K562 (cell line): ENCODE results near the gene LLPH. TPM values are rescaled to one million over a fixed set of nuclear protein-coding genes. Genes with fewer than 3 reads are reported as not detected.

Source experiments
- ATAC-seq: fragments of 200-7000 bp; cut with Tn5 transposase; 3 replicates; pipeline ENCODE4 v1.9.1; 2020; ENCODE audit warnings: moderate library complexity
- BruUV-seq: library from RNA; stranded (reverse); fragments of 400-500 nt; replicated peaks from 2 replicates; lab custom pipeline; 2021; lab: Mats Ljungman, UMichigan
- CTCF ChIA-PET: fragments of 300-600 bp; formaldehyde crosslinking; extraction: SDS; loops from one replicate; lab custom pipeline; 2021; ENCODE audit warnings: low intra/inter-chr PET ratio; lab: Yijun Ruan, JAX
- POLR2A ChIA-PET: fragments of 300-600, 350-650 bp; sonication (Branson Sonifier 250); formaldehyde crosslinking; extraction: SDS; loops from one replicate; lab custom pipeline; 2021; ENCODE audit warnings: antibody characterized with exemption, inconsistent platforms; lab: Yijun Ruan, JAX
- DNase-seq, 4 experiments: peaks; one replicate each; pipeline versions ENCODE4 v3.0.0 to v3.0.0-alpha.2; 2011 to 2018; ENCODE audit warnings: low spot score in 3 of 4, mixed read lengths in 3 of 4; ENCODE audit errors: extremely low read depth in 1 of 4
- FAIRE-seq: peaks from 2 replicates; lab custom pipeline; 2011; peaks lifted over from hg19 to GRCh38; lab: Jason Lieb, UNC
- H2AFZ ChIP-seq: 2 replicates; pipeline ENCODE4 v1.6.0; 2011; ENCODE audit warnings: low read depth, low read length, control low read depth, inconsistent platforms
- H3K27ac ChIP-seq: fragments of 200-600 bp; 3 replicates; pipeline ENCODE4 v1.8.0; 2011; ENCODE audit warnings: low read depth, mild to moderate bottlenecking, control low read depth, inconsistent platforms, low read length, moderate library complexity, mixed read lengths; ENCODE audit errors: extremely low read depth
- H3K27me3 ChIP-seq, 2 experiments: fragments of 300-600 bp in 1 of 2; 2 replicates in 1 of 2; 3 replicates in 1 of 2; pipeline versions ENCODE4 v1.6.0 to v1.8.0; 2011; ENCODE audit warnings: inconsistent platforms in 2 of 2, low read length in 2 of 2, mild to moderate bottlenecking in 1 of 2, mixed read lengths in 1 of 2, moderate library complexity in 1 of 2; ENCODE audit not compliant: control insufficient read depth in 2 of 2, insufficient read depth in 2 of 2
- H3K36me3 ChIP-seq: fragments of 300-600 bp; 3 replicates; pipeline ENCODE4 v1.8.0; 2011; ENCODE audit warnings: mild to moderate bottlenecking, low read length, inconsistent platforms; ENCODE audit not compliant: control insufficient read depth, insufficient read depth
- H3K4me1 ChIP-seq, 2 experiments: fragments of 200-600 bp in 1 of 2; replicated peaks in 1 of 2; 2 replicates in 1 of 2; 3 replicates in 1 of 2; pipeline versions ENCODE4 v1.5.1 to v1.8.0; 2011; ENCODE audit warnings: inconsistent platforms in 2 of 2, low read length in 2 of 2, mild to moderate bottlenecking in 1 of 2, mixed read lengths in 1 of 2, moderate library complexity in 1 of 2; ENCODE audit not compliant: control insufficient read depth in 2 of 2, insufficient read depth in 2 of 2
- H3K4me2 ChIP-seq: 2 replicates; pipeline ENCODE4 v1.6.1; 2011; ENCODE audit warnings: low read length, control low read depth, inconsistent platforms, mixed read lengths; ENCODE audit not compliant: insufficient read depth
- H3K4me3 ChIP-seq: fragments of 200-600 bp; sonication (generic), shearing (Covaris generic); 2 replicates; pipeline ENCODE4 v1.5.1; 2016; ENCODE audit warnings: control low read depth, inconsistent platforms
- H3K79me2 ChIP-seq: fragments of 200-600 bp; 3 replicates; pipeline ENCODE4 v1.8.0; 2011; ENCODE audit warnings: low read length, inconsistent platforms; ENCODE audit not compliant: control insufficient read depth, insufficient read depth
- H3K9ac ChIP-seq, 2 experiments: 2 replicates each; pipeline versions ENCODE4 v1.6.0 to v1.6.1; 2011; ENCODE audit warnings: low read depth in 2 of 2, low read length in 2 of 2, control low read depth in 1 of 2, inconsistent platforms in 1 of 2, mild to moderate bottlenecking in 1 of 2, mixed read lengths in 1 of 2; ENCODE audit not compliant: insufficient read depth in 1 of 2
- H3K9me1 ChIP-seq: one replicate; pipeline ENCODE4 v1.6.0; 2011; ENCODE audit warnings: inconsistent platforms, mild to moderate bottlenecking, low read length, moderate library complexity; ENCODE audit not compliant: control insufficient read depth, insufficient read depth
- H3K9me3 ChIP-seq: replicated peaks from 2 replicates; pipeline ENCODE4 v1.5.1; 2011; ENCODE audit warnings: low read depth, low read length, inconsistent platforms; ENCODE audit not compliant: control insufficient read depth, insufficient read depth
- H4K20me1 ChIP-seq: replicated peaks from 2 replicates; pipeline ENCODE4 v1.6.1; 2011; ENCODE audit warnings: low read length, inconsistent platforms, mixed read lengths; ENCODE audit not compliant: control insufficient read depth, insufficient read depth
- KAT7 ChIP-seq: sonication (generic); formaldehyde crosslinking; IDR thresholded peaks from 2 replicates; pipeline ENCODE4 v1.8.0; 2022; ENCODE audit warnings: missing genetic modification reagents, mild to moderate bottlenecking, borderline replicate concordance
- MYC ChIP-seq, 2 experiments: fragments of 250-450 bp in 1 of 2; sonication (Bioruptor Pico) in 1 of 2; IDR thresholded peaks; 2 replicates each; pipeline versions ENCODE4 v1.5.1 to v1.6.1; 2012 to 2021; ENCODE audit warnings: low read depth in 2 of 2, borderline replicate concordance in 1 of 2, improper control_type of control experiment in 1 of 2, low read length in 1 of 2, mild to moderate bottlenecking in 1 of 2, moderate library complexity in 1 of 2
- RAD51 ChIP-seq: fragments of 450-650 bp; IDR thresholded peaks from 2 replicates; pipeline ENCODE4 v1.7.1; 2016; ENCODE audit warnings: low read depth, mild to moderate bottlenecking, borderline replicate concordance
- SPI1 ChIP-seq: IDR thresholded peaks from 2 replicates; pipeline ENCODE4 v1.6.1; 2011; ENCODE audit warnings: low read depth, low read length, control low read depth, borderline replicate concordance
- ZNF449 ChIP-seq: fragments of 250-450 bp; sonication (Bioruptor Pico); IDR thresholded peaks from 2 replicates; pipeline ENCODE4 v1.8.0; 2022; ENCODE audit warnings: moderate library complexity, mild to moderate bottlenecking, inconsistent platforms
- WGBS: fragments of 100-300 bp; shearing (Covaris generic); methylation state at CpG from one replicate; pipeline ENCODE4 v1.1.6; 2016; ENCODE audit warnings: low coverage, mixed read lengths; ENCODE audit not compliant: insufficient coverage; ENCODE audit errors: missing lambda C conversion rate; 5-methylcytosine and 5-hydroxymethylcytosine counted together
- in situ Hi-C: fragments of 300-500 bp; cut with MboI; formaldehyde crosslinking; loops from 4 replicates; pipeline ENCODE4 v1.15.0; 2018; ENCODE audit warnings: inconsistent platforms, mixed read lengths
- intact Hi-C: fragments of 100-400 bp; cut with micrococcal nuclease; formaldehyde crosslinking; loops from 2 replicates; pipeline ENCODE4 v1.14.2; 2022
- polyA plus RNA-seq, 8 experiments: library from polyadenylated mRNA; depleted of rRNA in 4 of 8; stranded (reverse) in 5 of 8; unstranded in 3 of 8; fragments of >200 nt; fragmentation: Nextera tagmentation in 2 of 8; fragmentation: Illumina TruSeq in 1 of 8; extraction: Ambion mirVana in 2 of 8; extraction: Trizol in 1 of 8; gene quantifications; 2 replicates each; pipeline versions ENCODE4 v1.2.1 to v1.2.3, GENCODE V29; 2011 to 2014; ENCODE audit warnings: inconsistent platforms in 1 of 8, missing spikeins in 1 of 8
- total RNA-seq, 7 experiments: library from RNA; depleted of rRNA in 6 of 7; stranded (reverse); fragments of >200 nt in 6 of 7; fragmentation: Illumina TruSeq in 2 of 7; extraction: Trizol in 2 of 7; gene quantifications; 2 replicates each; pipeline versions ENCODE4 v1.2.1 to v1.2.3, GENCODE V29; 2011 to 2021; ENCODE audit warnings: low replicate concordance in 1 of 7
- TF ChIP-seq, protein P1 (sequence below): IDR thresholded peaks from 2 replicates; pipeline ENCODE4 v1.6.1; 2012; ENCODE audit warnings: low read depth, low read length, improper control_type of control experiment, borderline replicate concordance
- TF ChIP-seq, protein P2 (sequence below): fragments of 450-650 bp; IDR thresholded peaks from 2 replicates; pipeline ENCODE4 v1.6.1; 2018; ENCODE audit warnings: mild to moderate bottlenecking, low read depth; ENCODE audit not compliant: partially characterized antibody

The LLPH gene
- total and polyA plus RNA-seq, 9 of the 15 experiments (the other 6 are each of a cell fraction or from before 2014, with no cell fraction given) = 19.1 to 87.3 (median 59.6) TPM

- TF ChIP-seq, protein P1, sequence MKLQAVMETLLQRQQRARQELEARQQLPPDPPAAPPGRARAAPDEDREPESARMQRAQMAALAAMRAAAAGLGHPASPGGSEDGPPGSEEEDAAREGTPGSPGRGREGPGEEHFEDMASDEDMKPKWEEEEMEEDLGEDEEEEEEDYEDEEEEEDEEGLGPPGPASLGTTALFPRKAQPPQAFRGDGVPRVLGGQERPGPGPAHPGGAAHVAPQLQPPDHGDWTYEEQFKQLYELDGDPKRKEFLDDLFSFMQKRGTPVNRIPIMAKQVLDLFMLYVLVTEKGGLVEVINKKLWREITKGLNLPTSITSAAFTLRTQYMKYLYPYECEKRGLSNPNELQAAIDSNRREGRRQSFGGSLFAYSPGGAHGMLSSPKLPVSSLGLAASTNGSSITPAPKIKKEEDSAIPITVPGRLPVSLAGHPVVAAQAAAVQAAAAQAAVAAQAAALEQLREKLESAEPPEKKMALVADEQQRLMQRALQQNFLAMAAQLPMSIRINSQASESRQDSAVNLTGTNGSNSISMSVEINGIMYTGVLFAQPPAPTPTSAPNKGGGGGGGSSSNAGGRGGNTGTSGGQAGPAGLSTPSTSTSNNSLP = no peak
- TF ChIP-seq, protein P2, sequence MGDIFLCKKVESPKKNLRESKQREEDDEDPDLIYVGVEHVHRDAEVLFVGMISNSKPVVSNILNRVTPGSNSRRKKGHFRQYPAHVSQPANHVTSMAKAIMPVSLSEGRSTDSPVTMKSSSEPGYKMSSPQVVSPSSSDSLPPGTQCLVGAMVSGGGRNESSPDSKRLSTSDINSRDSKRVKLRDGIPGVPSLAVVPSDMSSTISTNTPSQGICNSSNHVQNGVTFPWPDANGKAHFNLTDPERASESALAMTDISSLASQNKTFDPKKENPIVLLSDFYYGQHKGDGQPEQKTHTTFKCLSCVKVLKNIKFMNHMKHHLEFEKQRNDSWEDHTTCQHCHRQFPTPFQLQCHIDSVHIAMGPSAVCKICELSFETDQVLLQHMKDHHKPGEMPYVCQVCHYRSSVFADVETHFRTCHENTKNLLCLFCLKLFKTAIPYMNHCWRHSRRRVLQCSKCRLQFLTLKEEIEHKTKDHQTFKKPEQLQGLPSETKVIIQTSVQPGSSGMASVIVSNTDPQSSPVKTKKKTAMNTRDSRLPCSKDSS = peak; percentile 38
These were observed 10.2 kb upstream of the LLPH start (continued) for GRCh38 chr12:66140731-66141130.

- ATAC-seq (no peak), DNase-seq (no peak), FAIRE-seq (no peak)
- no peak overlapping the region for H3K9ac ChIP-seq
- H3K27ac ChIP-seq = no peak overlapping the region
- no peaks in the 10 kb centered on the region for H3K4me1 ChIP-seq
- H3K4me3 ChIP-seq = no peak overlapping the region
- H3K4me2 ChIP-seq = no peak overlapping the region
- no peaks in the 10 kb centered on the region for H3K9me1 ChIP-seq
- no TSS peak for BruUV-seq
- ChIA-PET CTCF (no interaction called here), POLR2A (interaction anchor here (1.9 kb wide), 1 partner anchor 9 kb away, joined by 7 read pairs; the partner anchor contains the start of gene LLPH)
- H3K79me2 ChIP-seq = no peaks in the 10 kb centered on the region
- H3K9me3 ChIP-seq = peaks cover 13% of the 10 kb centered on the region
- H3K36me3 ChIP-seq = peaks cover 34% of the 10 kb centered on the region
- intact Hi-C loops (no loop called here), in situ Hi-C loops (no loop called here)
- H4K20me1 ChIP-seq = no peaks in the 10 kb centered on the region
- H2AFZ ChIP-seq = no peak overlapping the region
- 92% methylated on average over 2 of the region's 2 CpGs for WGBS
- no peaks in the 10 kb centered on the region for H3K27me3 ChIP-seq
- no peak for TF ChIP-seq RAD51
- no peak for TF ChIP-seq SPI1
- no peak for TF ChIP-seq KAT7 (CRISPR knock-in tag)
- no peak for TF ChIP-seq ZNF449
- no peak for TF ChIP-seq MYC (IDR thresholded peaks at IDR 0.05; ENCODE audit: low read depth, low read length)
- TF ChIP-seq MYC (CRISPR knock-in tag; IDR thresholded peaks at IDR 0.05; ENCODE audit: borderline replicate concordance, low read depth) = no peak
These were observed 8.8 kb upstream of the LLPH start for GRCh38 chr12:66139328-66139727.
